WI38 (cell line): ENCODE measurements around the gene MOCOS.

Experiments
- H3K4me3 ChIP-seq: 2 replicates; pipeline ENCODE4 v1.5.1; 2011; ENCODE audit warnings: low read depth, mild to moderate bottlenecking, control low read depth, low read length
- TF ChIP-seq, protein P1 (sequence below): IDR thresholded peaks from 2 replicates; pipeline ENCODE4 v1.5.1; 2012; ENCODE audit warnings: low read depth, mild to moderate bottlenecking, control low read depth, low read length

MOCOS gene

DNA sequence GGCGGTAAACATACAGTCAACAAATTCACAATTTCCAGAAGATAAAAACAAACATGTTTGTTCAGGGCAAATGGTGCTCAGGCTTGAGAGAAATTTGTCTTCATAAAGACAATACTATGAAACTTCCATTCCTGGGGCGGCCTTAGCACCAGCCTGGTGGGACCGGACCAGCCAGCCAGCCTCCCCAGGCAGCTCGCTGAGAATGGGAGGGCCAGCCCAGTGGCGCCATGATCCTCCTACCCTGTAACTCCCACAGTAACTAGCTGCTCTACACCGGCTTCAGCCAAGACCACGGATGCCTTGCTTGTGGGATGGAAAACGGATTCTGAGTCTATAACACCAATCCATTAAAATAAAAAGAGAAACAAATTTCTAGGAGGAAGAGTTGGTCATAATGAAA is 86.0 kb downstream of the MOCOS start:
- H3K4me3 ChIP-seq, result no peak overlapping the region
- TF ChIP-seq, protein P1, sequence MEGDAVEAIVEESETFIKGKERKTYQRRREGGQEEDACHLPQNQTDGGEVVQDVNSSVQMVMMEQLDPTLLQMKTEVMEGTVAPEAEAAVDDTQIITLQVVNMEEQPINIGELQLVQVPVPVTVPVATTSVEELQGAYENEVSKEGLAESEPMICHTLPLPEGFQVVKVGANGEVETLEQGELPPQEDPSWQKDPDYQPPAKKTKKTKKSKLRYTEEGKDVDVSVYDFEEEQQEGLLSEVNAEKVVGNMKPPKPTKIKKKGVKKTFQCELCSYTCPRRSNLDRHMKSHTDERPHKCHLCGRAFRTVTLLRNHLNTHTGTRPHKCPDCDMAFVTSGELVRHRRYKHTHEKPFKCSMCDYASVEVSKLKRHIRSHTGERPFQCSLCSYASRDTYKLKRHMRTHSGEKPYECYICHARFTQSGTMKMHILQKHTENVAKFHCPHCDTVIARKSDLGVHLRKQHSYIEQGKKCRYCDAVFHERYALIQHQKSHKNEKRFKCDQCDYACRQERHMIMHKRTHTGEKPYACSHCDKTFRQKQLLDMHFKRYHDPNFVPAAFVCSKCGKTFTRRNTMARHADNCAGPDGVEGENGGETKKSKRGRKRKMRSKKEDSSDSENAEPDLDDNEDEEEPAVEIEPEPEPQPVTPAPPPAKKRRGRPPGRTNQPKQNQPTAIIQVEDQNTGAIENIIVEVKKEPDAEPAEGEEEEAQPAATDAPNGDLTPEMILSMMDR, result no peak

DNA sequence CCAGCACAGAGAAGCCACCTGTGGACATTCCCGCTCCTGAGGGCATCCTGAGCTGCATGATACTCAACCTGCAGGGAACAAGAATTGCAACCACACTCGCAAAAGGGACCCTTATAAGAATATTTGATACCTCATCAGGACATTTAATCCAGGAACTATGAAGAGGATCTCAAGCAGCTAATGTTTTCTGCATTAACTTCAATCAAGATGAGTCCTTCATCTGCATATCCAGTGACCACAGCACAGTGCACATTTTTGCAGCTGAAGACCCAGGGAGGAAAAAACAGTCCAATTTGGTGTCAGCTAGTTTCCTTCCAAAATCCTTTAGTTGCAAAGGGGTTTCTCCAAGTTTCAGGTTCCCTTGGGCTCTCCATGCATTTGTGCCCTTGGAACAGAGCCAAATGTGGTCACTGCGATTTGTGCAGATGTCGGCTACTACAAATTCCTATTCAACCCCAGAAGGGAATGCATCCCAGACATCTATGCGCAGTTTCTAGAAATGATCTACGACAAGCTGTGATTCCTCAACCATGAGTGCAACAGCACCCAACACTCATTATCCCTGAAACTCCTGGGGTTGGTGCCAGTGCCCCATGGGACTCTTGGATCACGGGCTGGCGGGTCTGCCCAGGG is 86.9 kb downstream of the MOCOS start:
- no peak overlapping the region for H3K4me3 ChIP-seq
- TF ChIP-seq, protein P1, result no peak

DNA sequence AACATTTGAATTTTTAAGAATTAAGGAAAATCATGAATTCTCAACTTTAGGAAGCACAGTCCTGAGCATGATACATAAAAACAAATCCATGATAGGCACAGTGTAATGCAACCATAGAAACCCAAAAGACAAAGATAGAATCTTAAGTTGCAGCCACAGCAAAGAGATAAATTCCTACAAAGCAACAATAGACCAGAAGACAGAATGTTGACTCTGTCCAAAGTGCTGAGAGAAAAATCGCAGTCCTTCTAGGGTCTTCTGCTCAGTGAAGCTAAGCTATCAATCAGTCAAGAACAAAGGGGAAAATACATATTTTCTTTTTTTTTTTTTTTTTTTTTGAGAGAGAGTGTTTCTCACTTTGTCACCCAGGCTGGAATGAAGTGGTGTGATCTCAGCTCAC is 88.3 kb downstream of the MOCOS start:
- TF ChIP-seq, protein P1, result no peak
- H3K4me3 ChIP-seq, result no peak overlapping the region

DNA sequence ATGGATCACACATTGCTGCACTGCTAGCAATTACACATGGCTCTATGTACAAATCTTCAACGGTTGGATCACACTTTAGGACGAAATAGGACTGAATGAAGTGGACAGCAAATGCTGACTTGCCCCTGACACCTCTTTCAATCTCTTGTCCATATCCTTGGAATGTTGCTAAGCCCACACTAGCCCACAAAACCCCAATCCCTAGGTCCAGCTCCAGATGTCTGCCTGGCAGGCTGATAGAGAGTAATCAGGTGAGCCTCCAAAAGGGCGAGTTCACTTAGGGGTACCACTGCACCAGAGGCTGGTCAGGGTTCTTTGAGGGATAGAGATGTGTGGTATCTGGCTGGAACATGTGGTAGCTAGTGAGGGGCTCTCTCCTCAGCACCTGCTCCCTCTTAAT is 91.7 kb downstream of the MOCOS start:
- TF ChIP-seq, protein P1, result no peak
- no peak overlapping the region for H3K4me3 ChIP-seq

DNA sequence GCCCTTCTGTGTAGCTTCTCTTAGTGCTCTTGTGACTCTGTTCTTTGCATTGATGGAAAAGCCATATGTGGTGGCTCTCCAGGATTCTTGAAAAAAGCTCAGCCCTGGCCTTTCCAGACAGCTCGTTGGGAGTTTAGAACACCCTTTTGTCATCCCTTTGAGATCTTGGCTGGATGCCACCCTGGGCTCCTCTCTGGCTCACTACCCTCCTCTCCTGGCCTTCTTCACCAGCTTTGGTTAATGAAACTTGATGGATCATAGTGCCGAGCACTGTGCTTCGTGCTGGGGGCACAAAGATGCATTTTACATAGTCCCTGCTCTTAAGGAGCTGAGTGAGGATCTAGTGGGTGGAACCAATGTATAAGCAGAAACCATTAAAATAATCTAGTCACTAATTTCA is 94.6 kb downstream of the MOCOS start:
- TF ChIP-seq, protein P1, result no peak
- no peak overlapping the region for H3K4me3 ChIP-seq

DNA sequence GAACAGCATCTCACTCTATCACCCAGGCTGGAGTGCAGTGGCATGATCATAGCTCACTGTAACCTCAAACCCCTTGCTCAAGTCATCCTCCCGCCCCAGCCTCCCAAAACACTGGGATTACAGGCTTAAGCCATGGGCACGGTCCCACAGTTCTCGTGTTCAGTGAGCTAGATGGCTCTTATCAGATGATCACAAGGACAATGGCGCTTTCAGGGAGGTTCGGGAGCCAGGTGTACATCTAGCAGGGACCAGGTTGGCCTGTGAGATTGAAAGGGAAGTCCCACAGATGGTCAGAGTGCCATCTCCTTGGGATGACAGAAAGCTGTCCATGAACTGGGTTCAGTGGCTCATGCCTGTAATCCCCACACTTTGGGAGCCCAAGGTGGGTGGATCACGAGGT is 96.2 kb downstream of the MOCOS start:
- TF ChIP-seq, protein P1, result no peak
- no peak overlapping the region for H3K4me3 ChIP-seq

DNA sequence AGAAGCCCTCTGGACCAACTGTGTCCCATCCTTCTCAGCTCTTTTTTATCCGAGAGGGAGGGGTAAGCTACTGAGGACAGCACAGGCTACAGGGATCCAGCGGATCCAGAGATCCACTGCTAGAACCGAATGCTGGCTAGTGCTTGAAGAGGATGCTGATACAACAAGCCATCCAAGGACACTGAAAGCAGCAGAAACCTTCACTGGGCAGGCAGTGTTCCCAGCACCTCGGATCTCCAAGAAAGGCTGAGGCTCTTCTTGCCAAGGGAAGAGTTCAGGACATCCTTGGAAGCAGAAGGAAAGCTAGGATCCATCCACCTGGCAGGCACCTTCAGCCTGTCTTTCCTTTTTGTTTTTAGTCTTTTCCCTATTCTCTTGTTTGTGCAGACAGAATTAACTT is 97.0 kb downstream of the MOCOS start:
- TF ChIP-seq, protein P1, result no peak
- no peak overlapping the region for H3K4me3 ChIP-seq
